ENCODE measurements around the gene MYO7A. TPM values are rescaled to one million over a fixed set of nuclear protein-coding genes. Genes with fewer than 3 reads are reported as not detected.

MYO7A gene
- total RNA-seq, 2 donors from 2014 or later = 15.2 to 22.7 TPM

DNA sequence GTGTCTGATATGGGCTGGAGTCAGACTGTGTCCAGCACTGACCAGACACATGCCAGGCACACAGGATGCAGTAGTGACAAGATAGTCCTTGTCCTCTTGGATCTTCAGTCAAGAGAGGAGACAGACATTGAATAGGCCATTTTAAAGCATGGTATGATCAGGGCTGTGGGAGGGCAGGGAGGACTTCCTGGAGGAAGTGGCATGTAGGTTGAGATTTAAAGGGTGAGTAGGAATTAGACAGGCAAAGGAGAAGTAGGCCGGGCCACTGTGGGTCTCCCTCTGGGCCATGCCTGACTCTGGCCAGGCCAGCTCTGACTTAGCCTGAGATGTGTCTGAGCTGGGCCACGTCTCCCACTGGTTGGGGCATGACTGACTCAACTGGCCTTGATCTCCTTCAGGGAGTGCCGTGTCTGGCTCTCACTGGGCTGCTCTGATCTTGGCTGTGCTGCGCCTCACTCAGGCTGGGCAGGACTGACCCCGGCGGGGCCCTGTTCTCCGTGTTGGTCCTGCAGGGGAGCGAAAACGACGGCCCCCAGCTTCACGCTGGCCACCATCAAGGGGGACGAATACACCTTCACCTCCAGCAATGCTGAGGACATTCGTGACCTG, 71.2 kb downstream of the MYO7A start:
- Histone ChIP-seq H3K27me3 (replicated peaks; ENCODE audit: insufficient read depth) (no peaks in the 10 kb centered on the region), H3K36me3 (no peaks in the 10 kb centered on the region), H3K4me1 (ENCODE audit: control insufficient read depth in 1 of 2, low read depth in 2 of 2) (no peaks in the 10 kb centered on the region), H3K9me3 (no peaks in the 10 kb centered on the region), H3K27ac (no peak overlapping the region), H3K4me3 (no peak overlapping the region)
- no peak for TF ChIP-seq CTCF (IDR thresholded peaks at IDR 0.05)
- ATAC-seq (ENCODE audit: insufficient number of reproducible peaks, low FRiP score, low read depth) = no peak
- DNase-seq (ENCODE audit: low spot score) = no peak

DNA sequence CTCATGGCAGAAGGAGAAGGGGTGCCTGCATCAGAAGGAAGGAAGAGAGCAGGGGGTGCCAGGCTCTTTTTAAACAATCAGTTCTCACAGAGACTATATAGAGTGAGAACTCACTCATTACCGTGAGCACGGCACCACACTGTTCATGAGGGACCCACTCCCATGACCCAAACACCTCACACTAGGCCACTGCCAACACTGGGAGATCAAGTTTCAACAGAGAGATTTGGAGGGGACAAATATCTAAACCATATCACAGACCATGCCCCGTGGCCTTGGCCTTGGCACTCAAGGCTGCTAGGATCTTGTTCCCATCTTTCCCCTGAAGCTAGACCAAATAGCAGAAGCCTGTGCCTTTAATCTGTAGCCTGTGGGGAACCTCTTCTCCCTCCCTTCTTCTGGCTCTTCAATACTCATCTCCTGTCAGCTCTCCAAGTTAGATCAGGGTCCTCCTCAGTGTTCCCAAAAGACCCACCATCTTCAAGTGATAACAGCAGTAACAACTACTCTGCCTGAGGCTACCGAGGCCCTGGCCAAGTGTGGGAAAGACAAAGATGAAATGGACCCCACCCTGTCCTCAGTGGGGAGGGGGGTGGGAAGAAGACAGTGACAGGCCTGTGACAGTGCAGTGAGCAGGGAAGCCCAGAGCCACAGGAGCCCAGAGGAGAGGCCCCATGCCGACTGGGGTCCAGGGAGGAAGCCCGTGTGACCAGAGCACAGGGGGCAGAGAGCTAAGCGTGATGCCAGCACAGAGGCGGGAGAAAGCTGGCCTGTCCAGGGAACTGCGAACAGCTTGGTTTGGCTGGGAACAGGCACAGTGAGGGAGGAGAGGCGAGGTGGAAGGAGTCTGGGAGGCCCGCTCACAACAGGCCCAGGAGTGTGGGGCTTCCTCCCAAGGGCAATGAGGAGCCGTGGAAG, 72.6 kb downstream of the MYO7A start:
- no peak for TF ChIP-seq CTCF (IDR thresholded peaks at IDR 0.05)
- Histone ChIP-seq H3K4me1 (ENCODE audit: control insufficient read depth in 1 of 2, low read depth in 2 of 2) (no peaks in the 10 kb centered on the region), H3K9me3 (no peaks in the 10 kb centered on the region), H3K27me3 (replicated peaks; ENCODE audit: insufficient read depth) (no peaks in the 10 kb centered on the region), H3K27ac (no peak overlapping the region), H3K36me3 (no peaks in the 10 kb centered on the region), H3K4me3 (no peak overlapping the region)
- no peak for DNase-seq (ENCODE audit: low spot score)
- ATAC-seq (ENCODE audit: insufficient number of reproducible peaks, low FRiP score, low read depth) = no peak

GRCh38 chr11:77201370-77201769, 73.3 kb downstream of the MYO7A start:
- TF ChIP-seq CTCF (IDR thresholded peaks at IDR 0.05) = no peak
- Histone ChIP-seq H3K9me3 (no peaks in the 10 kb centered on the region), H3K27me3 (replicated peaks; ENCODE audit: insufficient read depth) (no peaks in the 10 kb centered on the region), H3K36me3 (no peaks in the 10 kb centered on the region), H3K27ac (no peak overlapping the region), H3K4me3 (no peak overlapping the region), H3K4me1 (ENCODE audit: control insufficient read depth in 1 of 2, low read depth in 2 of 2) (no peaks in the 10 kb centered on the region)
- ATAC-seq (ENCODE audit: insufficient number of reproducible peaks, low FRiP score, low read depth) (no peak), DNase-seq (ENCODE audit: low spot score) (no peak)

DNA sequence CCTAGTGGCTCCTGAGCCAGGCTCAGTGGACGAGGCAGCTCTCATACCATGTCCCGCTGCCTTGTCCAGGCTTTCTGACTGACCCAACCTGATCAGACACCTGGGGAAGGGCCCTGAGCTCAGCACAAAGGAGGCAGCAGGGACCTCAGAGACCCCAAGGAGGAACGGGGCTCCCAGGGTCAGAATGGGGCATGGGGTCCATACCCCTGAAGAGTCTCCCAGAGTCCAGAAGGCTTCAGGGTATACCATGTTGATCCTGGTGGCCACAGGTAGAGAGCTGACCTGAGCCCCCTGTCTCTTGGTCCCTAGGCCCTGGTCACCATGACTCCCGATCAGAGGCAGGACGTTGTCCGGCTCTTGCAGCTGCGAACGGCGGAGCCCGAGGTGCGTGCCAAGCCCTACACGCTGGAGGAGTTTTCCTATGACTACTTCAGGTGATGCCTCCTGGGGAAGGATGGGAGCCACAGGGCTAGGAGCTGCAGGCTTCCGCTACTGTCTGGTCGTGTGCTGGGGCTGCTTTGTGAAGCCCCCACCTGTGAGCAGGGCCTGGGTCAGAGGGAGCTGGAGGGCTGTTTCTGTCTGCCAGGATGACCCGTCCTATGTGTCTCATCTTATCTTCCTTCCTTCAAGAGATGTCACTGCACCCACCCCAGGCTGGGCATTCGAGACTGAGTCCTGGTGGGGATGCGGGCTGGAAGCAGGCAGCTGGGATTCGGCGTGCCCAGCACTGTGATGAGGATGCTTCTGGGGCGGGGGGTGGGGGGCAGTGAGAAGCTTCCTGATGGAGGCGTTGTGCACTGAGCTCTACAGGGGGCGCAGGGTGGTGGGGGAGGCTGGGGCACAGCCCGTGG, 74.2 kb downstream of the MYO7A start:
- Histone ChIP-seq H3K9me3 (no peaks in the 10 kb centered on the region), H3K27me3 (replicated peaks; ENCODE audit: insufficient read depth) (no peaks in the 10 kb centered on the region), H3K27ac (no peak overlapping the region), H3K4me1 (ENCODE audit: control insufficient read depth in 1 of 2, low read depth in 2 of 2) (no peaks in the 10 kb centered on the region), H3K4me3 (no peak overlapping the region), H3K36me3 (no peaks in the 10 kb centered on the region)
- TF ChIP-seq CTCF (IDR thresholded peaks at IDR 0.05) = no peak
- DNase-seq (ENCODE audit: low spot score) = no peak
- no peak for ATAC-seq (ENCODE audit: insufficient number of reproducible peaks, low FRiP score, low read depth)

All from thoracic aorta (tissue), 2 donors.